Suprapubic skin (tissue), 4 donors: ENCODE results near the gene CNN3.

Source experiments
- EP300 ChIP-seq: sonication (generic); formaldehyde crosslinking; IDR thresholded peaks from one replicate; pipeline ENCODE4 v1.6.1; 2017; ENCODE audit warnings: antibody characterized with exemption
- POLR2A ChIP-seq, 2 donors: fragments of 450-650 bp; IDR thresholded peaks; one replicate each; pipeline ENCODE4 v1.6.1; 2017; ENCODE audit warnings: antibody characterized with exemption in 2 of 2, mild to moderate bottlenecking in 2 of 2, moderate library complexity in 2 of 2
- POLR2AphosphoS5 ChIP-seq, 3 donors: sonication (generic); formaldehyde crosslinking; IDR thresholded peaks; one replicate each; pipeline ENCODE4 v1.6.1; 2017; ENCODE audit warnings: antibody characterized with exemption in 3 of 3
- TF ChIP-seq, protein P1 (sequence below), 2 donors: fragments of 200-600 bp in 1 of 2; fragments of 450-650 bp in 1 of 2; sonication (generic) in 1 of 2; IDR thresholded peaks; one replicate each; pipeline ENCODE4 v1.5.1; 2016 to 2019; ENCODE audit warnings: antibody characterized with exemption in 2 of 2, mild to moderate bottlenecking in 1 of 2, moderate library complexity in 1 of 2

DNA sequence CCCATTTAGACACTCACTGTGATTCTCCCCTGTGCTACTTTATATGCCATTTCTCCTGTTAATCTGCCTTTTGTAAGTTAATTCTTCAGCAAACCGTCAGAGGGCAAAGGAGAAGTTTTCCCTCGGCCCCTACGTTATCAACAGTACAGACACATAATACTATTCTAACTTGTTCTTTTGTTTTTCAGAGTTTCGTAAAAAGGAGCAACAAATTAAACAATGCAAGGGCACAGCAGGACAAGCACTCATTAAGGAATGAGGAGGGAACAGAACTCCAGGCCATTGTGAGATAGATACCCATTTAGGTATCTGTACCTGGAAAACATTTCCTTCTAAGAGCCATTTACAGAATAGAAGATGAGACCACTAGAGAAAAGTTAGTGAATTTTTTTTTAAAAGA, 32.3 kb downstream of the CNN3 start:
- TF ChIP-seq, protein P1, sequence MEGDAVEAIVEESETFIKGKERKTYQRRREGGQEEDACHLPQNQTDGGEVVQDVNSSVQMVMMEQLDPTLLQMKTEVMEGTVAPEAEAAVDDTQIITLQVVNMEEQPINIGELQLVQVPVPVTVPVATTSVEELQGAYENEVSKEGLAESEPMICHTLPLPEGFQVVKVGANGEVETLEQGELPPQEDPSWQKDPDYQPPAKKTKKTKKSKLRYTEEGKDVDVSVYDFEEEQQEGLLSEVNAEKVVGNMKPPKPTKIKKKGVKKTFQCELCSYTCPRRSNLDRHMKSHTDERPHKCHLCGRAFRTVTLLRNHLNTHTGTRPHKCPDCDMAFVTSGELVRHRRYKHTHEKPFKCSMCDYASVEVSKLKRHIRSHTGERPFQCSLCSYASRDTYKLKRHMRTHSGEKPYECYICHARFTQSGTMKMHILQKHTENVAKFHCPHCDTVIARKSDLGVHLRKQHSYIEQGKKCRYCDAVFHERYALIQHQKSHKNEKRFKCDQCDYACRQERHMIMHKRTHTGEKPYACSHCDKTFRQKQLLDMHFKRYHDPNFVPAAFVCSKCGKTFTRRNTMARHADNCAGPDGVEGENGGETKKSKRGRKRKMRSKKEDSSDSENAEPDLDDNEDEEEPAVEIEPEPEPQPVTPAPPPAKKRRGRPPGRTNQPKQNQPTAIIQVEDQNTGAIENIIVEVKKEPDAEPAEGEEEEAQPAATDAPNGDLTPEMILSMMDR (IDR thresholded peaks at IDR 0.05) = no peak
- TF ChIP-seq POLR2AphosphoS5 (IDR thresholded peaks at IDR 0.05) = no peak
- TF ChIP-seq POLR2A (IDR thresholded peaks at IDR 0.05) = no peak
- no peak for TF ChIP-seq EP300
